ENCODE measurements around the gene CACNA2D3. TPM values are rescaled to one million over a fixed set of nuclear protein-coding genes. Genes with fewer than 3 reads are reported as not detected.

CACNA2D3 gene
- total RNA-seq, 1 experiment from 2014 or later: not detected

GRCh38 chr3:54843352-54843751 is 721.0 kb downstream of the CACNA2D3 start:
- H3K9me3 ChIP-seq: no peaks in the 10 kb centered on the region
- Mint-ChIP-seq H3K27me3 (ENCODE audit: insufficient read depth, unreplicated experiment) (peaks cover 6% of the 10 kb centered on the region), H3K27ac (ENCODE audit: unreplicated experiment) (no peak overlapping the region), H3K9me3 (ENCODE audit: unreplicated experiment) (no peaks in the 10 kb centered on the region), H3K36me3 (ENCODE audit: insufficient read depth, unreplicated experiment) (no peaks in the 10 kb centered on the region), H3K4me1 (ENCODE audit: low read depth, unreplicated experiment) (no peaks in the 10 kb centered on the region), H3K4me3 (ENCODE audit: unreplicated experiment) (no peak overlapping the region)
- ChIA-PET CTCF (no interaction called here), POLR2A (no interaction called here)
- H3K36me3 ChIP-seq (ENCODE audit: control insufficient read depth, insufficient read depth, low read length): no peaks in the 10 kb centered on the region
- DNase-seq: no peak
- no TSS peak for BruUV-seq (replicated peaks)
- intact Hi-C loops (cut with micrococcal nuclease; ENCODE audit: unreplicated experiment): no loop called here
- no peaks in the 10 kb centered on the region for H3K4me1 ChIP-seq
- no peaks in the 10 kb centered on the region for H3K27me3 ChIP-seq (replicated peaks; ENCODE audit: control insufficient read depth, insufficient read depth, low read length)
- no peak for TF ChIP-seq CTCF (IDR thresholded peaks at IDR 0.05; ENCODE audit: insufficient read depth in 1 of 2, low read depth in 1 of 2, low read length in 1 of 2, severe bottlenecking in 1 of 2, unreplicated experiment in 1 of 2)
- H3K4me3 ChIP-seq (ENCODE audit: low read depth, low read length): no peak overlapping the region

GRCh38 chr3:54844211-54844610 is 721.9 kb downstream of the CACNA2D3 start:
- Histone ChIP-seq H3K27me3 (replicated peaks; ENCODE audit: control insufficient read depth, insufficient read depth, low read length) (no peaks in the 10 kb centered on the region), H3K36me3 (ENCODE audit: control insufficient read depth, insufficient read depth, low read length) (no peaks in the 10 kb centered on the region), H3K4me3 (ENCODE audit: low read depth, low read length) (no peak overlapping the region), H3K9me3 (no peaks in the 10 kb centered on the region), H3K4me1 (no peaks in the 10 kb centered on the region)
- Mint-ChIP-seq H3K36me3 (ENCODE audit: insufficient read depth, unreplicated experiment) (no peaks in the 10 kb centered on the region), H3K4me1 (ENCODE audit: low read depth, unreplicated experiment) (no peaks in the 10 kb centered on the region), H3K9me3 (ENCODE audit: unreplicated experiment) (no peaks in the 10 kb centered on the region), H3K4me3 (ENCODE audit: unreplicated experiment) (no peak overlapping the region), H3K27me3 (ENCODE audit: insufficient read depth, unreplicated experiment) (peaks cover 6% of the 10 kb centered on the region), H3K27ac (ENCODE audit: unreplicated experiment) (no peak overlapping the region)
- intact Hi-C loops (cut with micrococcal nuclease; ENCODE audit: unreplicated experiment): no loop called here
- ChIA-PET POLR2A (no interaction called here), CTCF (no interaction called here)
- no peak for TF ChIP-seq CTCF (IDR thresholded peaks at IDR 0.05; ENCODE audit: insufficient read depth in 1 of 2, low read depth in 1 of 2, low read length in 1 of 2, severe bottlenecking in 1 of 2, unreplicated experiment in 1 of 2)
- no peak for DNase-seq
- BruUV-seq (replicated peaks): no TSS peak

GRCh38 chr3:54845011-54845410 is 722.7 kb downstream of the CACNA2D3 start:
- intact Hi-C loops (cut with micrococcal nuclease; ENCODE audit: unreplicated experiment): no loop called here
- no peak for TF ChIP-seq CTCF (IDR thresholded peaks at IDR 0.05; ENCODE audit: insufficient read depth in 1 of 2, low read depth in 1 of 2, low read length in 1 of 2, severe bottlenecking in 1 of 2, unreplicated experiment in 1 of 2)

More at GRCh38 chr3:54845011-54845410, 722.7 kb downstream of the CACNA2D3 start:
- H3K36me3 ChIP-seq (ENCODE audit: control insufficient read depth, insufficient read depth, low read length): no peaks in the 10 kb centered on the region
- H3K27ac Mint-ChIP-seq (ENCODE audit: unreplicated experiment): no peak overlapping the region
- no peak overlapping the region for H3K4me3 ChIP-seq (ENCODE audit: low read depth, low read length)
- no peaks in the 10 kb centered on the region for H3K4me1 Mint-ChIP-seq (ENCODE audit: low read depth, unreplicated experiment)
- no peaks in the 10 kb centered on the region for H3K27me3 ChIP-seq (replicated peaks; ENCODE audit: control insufficient read depth, insufficient read depth, low read length)
- CTCF ChIA-PET: no interaction called here
- no peaks in the 10 kb centered on the region for H3K9me3 Mint-ChIP-seq (ENCODE audit: unreplicated experiment)
- H3K36me3 Mint-ChIP-seq (ENCODE audit: insufficient read depth, unreplicated experiment): no peaks in the 10 kb centered on the region
- POLR2A ChIA-PET: no interaction called here
- no TSS peak for BruUV-seq (replicated peaks)
- peaks cover 6% of the 10 kb centered on the region for H3K27me3 Mint-ChIP-seq (ENCODE audit: insufficient read depth, unreplicated experiment)
- H3K4me1 ChIP-seq: no peaks in the 10 kb centered on the region
- no peak for DNase-seq
- no peak overlapping the region for H3K4me3 Mint-ChIP-seq (ENCODE audit: unreplicated experiment)
- no peaks in the 10 kb centered on the region for H3K9me3 ChIP-seq

Measured in Caco-2 (cell line).